ENCODE measurements around the gene RTN4R.

- no peak for TF ChIP-seq CTCF (IDR thresholded peaks at IDR 0.05)
- no peak for TF ChIP-seq POLR2A (IDR thresholded peaks at IDR 0.05)
Measured at GRCh38 chr22:20316844-20317401, 48.8 kb upstream of the RTN4R start.
